Head of caudate nucleus (tissue), 42 donors: ENCODE data around the gene NKX2-1.

ENCODE experiments used
- DNase-seq, 42 donors: peaks; one replicate each; pipeline versions ENCODE4 v3.0.0 to v3.0.0-alpha.2; 2020 to 2021; ENCODE audit warnings: mixed read lengths in 7 of 42
- intact Hi-C: fragments of 100-400 bp; cut with DNase I; formaldehyde crosslinking; loops from one replicate; pipeline ENCODE4 v1.15.0; 2022

Gene NKX2-1

DNA sequence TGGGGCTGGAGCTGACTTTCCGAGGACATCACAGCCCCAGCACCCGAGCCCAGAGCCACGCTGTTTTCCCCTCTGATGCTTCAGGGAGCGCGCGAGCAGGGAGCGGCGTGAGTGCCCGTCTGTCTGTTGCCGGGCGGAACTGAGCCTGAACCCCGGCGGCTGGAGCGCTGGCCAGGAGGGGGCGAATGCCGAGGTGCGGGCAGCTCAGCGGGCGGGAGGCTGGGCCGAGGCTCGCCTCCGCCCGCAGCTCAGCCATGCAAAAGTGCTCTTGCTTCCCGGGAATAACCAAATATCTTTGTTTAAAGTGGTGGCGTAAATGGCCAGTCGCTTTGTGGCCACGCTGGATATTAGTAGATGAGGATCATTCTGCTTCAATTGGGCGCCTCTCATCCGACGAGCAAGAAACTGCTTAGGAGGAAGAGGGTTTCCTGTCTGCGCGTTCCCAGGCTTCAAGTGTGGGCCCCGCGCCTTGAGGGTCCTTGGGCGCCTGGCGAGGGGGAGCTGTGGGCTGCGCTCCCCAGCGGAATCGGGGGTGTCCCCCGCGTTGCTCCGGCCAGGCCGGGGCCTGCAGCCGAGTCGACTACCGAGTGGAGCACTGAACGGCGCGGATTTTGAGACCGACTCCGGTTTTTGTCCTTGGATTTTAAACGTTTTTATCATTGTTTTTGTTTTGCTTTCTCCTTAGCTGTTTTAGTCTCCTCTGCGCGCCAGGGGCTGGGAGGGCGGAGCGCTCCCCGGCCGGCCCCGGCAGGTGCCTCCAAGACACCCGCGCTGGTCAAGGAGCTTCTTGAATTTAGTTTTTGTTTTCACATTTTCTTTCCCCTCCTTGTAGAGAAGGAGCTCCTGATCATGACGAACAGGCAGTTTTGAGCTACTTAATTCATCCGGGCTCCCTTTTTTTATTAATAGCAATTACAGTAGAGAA, 831 bp upstream of the NKX2-1 start:
- intact Hi-C loops: loop anchor here (10.0 kb wide), 1 partner anchor 144 kb away; the partner anchor contains the start of gene PAX9
- DNase-seq: peak in 3 of 42 donors; percentile 29 to 51 (median 48)

DNA sequence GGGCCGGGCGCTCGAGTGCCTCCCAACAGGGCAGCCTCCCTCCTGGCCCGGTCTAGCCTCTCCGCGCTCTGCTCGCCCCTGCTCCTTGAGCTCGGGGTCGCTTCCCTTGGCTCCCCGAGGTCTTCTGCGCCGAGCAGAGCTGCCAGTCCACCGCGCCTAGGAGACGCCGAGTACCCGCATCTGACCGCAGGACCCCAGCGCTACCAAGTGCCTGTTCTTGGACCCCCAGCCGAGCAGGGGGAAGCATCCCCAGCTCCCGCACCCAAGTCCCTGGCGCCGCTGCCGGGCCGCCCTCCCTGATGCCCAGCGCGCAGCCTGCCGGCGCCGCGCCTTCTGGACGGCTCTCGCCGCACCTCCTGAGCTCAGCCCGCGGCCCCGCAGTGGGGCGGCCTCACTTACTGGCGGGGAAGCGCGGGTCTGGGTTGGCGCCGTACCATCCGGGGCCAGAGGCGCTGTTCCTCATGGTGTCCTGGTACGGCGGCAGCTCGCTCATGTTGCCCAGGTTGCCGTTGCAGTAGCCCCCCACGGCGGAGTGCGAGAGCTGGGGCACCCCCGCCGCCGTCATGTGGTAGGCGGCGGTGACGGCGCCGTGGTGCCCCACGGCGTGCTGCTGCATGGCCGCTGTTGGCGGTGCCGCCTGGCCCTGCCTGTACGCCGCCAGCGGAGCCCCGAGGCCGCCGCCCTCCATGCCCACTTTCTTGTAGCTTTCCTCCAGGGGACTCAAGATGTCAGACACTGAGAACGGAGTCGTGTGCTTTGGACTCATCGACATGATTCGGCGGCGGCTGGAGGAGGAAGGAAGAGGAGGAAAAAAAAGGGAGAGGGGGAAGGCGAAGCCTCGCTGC, 1.2 kb downstream of the NKX2-1 start:
- intact Hi-C loops: no loop called here
- DNase-seq: no peak

DNA sequence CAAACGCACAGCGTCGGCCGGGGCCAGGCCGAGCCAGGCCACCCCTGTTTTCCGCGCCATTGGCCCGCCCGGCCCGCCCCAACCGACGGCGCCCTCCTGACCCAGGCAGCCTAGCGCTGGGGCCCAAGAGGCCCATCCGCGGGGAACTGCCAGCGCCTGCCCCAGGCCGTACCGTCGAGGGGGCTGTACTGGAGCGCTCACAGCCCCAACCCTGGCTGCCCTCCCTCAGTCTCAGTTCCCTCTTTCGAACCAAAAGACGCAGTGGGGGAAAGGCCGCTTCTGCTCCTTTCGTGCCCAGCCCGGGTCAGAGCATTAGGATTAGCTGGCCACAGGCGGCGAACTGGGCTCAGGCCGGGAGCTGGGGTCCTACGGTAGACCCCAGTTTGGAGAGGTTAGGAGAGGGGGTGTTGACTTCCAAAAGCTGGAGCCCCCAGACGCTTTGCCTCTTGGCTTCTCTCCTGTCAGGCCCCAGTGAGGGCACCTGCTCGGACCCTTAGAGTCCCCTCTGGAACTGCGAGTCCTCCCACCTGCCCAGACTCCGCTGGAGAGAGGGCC, 1.9 kb downstream of the NKX2-1 start:
- no peak for DNase-seq
- intact Hi-C loops: no loop called here

DNA sequence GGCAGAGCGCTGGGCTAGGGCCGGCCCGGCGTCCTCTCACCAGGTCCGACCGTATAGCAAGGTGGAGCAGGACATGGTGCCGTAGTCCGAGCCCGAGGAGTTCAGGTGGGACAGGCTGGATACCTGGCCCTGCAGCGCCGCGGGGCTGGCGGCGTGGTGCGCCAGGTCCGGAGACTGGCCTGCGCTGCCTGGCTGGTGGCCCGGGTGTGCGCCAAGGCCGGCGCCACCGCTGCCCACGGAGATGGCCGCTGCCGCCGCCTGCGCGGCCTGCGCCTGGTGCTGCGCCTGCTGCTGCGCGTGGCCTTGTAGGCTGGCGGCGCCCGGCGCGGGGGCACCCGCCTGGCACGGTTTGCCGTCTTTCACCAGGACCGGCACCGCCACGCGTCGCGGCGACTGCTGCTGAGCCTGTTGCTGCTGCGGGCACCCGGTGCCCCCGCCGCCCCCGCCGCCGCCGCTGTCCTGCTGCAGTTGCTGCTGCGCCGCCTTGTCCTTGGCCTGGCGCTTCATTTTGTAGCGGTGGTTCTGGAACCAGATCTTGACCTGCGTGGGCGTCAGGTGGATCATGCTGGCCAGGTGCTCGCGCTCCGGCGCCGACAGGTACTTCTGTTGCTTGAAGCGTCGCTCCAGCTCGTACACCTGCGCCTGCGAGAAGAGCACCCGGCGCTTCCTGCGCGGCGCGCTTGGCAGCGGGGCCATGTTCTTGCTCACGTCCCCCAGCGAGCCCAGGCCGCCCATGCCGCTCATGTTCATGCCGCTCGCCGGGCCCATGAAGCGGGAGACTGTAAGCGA, 2.6 kb downstream of the NKX2-1 start:
- DNase-seq: no peak
- intact Hi-C loops: no loop called here

DNA sequence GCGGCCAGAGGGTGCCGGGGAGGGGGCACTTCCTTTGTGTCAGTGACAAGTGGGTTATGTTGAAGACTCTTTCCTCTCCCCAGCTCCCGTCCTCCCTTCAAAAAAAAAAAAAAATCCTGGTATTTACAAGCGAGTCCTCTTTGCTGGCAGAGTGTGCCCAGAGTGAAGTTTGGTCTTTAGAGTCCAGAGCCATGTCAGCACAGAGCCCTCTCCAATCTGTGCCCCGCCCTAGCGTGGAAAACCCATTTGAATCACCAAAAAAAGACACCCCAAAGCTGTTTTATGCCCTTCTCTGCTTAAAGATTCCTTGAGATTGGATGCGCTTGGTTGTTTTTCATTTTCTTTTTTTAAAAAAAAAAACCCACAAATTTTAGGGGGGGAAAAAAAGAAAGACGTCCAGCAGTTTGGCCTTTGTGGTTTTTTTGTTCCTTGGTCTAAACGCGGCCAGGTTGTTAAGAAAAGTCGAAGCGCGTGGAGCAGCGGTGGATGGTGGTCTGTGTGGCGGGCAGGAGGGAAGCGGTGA, 3.3 kb downstream of the NKX2-1 start:
- no peak for DNase-seq

DNA sequence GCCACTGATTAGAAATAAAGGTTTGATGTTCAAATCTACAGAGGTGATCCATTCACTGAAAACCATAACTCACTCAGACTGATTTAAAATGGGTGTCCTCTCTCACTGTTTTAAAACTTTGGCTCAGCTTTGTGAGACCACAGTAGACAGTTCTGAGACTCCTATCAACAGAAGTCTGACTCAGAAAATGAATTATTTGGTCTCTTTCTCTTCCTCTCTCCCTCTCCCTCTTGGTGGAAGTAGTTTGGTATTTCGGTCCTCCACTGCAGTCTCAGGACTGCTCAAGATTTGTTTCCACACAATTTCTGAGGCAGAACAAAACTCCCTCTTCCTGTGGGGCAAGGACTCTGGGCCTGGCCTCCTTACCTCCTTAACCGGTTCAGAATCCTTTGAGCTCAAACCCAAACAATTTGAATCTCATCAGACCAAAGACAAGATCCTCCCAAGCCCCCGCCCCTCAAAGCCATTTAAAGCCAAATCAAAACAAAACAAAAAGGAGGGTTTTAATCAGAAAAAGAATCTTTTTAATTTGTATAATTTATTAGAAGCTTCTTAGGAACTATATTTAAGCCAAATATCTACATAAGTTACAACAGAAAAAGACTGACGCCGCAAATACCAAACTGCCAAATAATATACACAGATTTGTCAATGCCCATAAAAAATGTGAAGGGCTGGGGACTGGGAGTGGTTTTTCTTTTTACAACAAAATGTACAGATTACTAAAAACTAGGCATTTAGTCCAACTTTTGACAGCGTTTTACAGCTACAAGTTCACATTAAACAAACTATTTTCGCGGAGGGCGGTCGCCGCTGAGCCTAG, 3.9 kb downstream of the NKX2-1 start:
- intact Hi-C loops: no loop called here
- no peak for DNase-seq

More for the DNA sequence above, 3.3 kb downstream of the NKX2-1 start:
- intact Hi-C loops: no loop called here

DNA sequence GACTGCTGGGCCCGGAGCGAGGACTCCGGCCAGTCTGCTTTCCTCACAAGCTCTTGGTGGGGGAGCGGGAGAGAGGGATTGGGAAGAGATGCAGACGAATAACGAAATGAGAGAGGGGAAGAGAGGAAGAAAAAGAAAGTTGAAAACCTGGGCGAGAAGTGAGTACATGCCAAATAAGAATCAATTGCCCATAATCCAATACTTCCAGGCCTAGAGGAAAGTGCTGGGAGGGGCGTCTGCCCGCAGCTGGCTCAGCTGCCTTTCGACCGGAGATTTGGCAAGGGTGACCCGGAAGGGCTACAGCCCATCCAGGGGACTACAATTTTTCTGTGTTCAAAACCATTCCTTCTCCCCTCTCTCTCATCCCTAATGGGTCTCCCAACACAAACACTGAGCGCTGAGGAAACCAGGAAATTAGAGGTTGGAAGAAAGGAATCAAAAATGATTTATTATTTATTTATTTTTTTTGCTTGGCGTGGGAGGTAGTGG, 4.9 kb downstream of the NKX2-1 start:
- intact Hi-C loops: no loop called here
- no peak for DNase-seq

DNA sequence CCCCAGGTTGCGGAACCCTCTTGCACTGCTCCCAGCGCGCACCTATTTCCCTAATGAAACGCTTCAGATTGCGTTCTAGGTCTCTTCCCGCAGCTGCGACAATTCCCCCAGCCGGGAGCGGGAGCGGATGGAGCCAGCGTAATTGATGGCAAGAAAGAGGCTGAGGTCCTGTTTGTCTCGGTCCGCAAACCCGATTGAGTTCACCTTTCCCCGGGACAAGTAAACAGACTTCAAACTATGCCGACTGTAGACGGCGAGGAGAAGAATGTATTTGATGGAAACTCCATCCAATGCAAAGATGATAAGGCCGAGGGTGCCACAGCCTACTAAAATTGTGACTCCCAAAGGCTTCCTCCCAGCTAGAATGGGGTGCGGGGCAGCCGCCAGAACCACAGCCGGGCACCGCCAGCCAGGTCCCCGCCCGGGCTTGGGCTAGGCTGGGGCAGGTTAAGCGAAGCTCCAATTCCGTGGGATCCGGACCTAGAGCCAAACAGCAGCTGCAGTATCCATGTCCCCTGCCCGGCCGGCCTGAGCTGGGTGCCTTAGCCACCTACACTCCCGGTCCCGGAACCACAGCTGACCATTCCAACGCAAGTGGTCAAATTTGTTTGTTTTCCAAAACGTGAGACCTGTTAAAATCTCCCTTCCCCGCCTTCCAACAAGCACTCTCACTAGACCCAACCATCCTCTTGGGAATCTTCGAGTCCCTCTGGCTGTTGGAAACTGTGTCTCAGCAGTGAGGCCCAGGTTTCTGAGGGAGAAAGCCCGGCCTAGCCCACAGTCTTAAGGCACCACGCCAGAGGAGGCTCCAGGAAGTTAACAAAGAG, 5.5 kb downstream of the NKX2-1 start:
- DNase-seq: no peak
- intact Hi-C loops: no loop called here

DNA sequence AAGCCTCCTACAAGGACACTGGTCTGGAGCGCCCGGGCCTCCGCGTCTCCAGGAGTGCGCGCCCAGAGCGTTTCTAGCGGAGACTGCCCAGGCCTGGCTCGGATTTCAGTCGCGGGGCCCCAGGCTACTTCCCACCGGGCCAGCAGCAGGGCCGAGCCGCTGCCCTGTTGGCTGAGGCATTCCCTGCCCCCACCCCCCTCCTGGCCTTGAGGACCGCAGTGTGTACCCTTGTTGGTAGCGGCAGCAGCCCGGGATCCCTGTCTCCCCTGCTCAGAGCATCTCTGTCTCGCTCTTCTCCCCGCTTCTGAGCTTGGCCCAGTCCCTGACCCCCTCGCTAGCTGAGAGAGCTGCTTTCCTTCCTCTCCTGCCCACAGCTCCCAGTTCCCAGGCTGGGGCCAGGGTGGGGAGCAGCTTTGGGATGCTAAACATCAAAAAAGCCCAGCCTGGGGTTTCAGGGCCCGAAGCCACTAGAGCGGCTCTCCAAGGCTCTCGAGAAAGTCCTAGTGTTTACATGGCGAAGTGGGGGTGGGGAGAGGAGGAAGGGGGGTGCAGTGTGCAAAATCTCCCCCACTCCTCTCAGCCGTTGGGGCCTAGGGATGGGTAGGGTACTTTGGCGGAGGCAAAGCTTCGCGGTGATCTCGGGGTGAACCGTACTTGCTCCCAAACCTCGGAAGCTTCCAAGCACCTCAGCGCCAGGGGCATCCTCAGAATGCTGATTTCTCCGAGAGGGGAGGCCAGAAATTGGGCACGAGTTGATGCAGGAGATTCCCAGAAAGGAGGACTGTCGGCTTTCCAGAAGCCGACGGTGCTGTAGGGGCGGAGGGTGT, 6.4 kb downstream of the NKX2-1 start:
- DNase-seq: peak in 1 of 42 donors; percentile 37
- intact Hi-C loops: no loop called here

DNA sequence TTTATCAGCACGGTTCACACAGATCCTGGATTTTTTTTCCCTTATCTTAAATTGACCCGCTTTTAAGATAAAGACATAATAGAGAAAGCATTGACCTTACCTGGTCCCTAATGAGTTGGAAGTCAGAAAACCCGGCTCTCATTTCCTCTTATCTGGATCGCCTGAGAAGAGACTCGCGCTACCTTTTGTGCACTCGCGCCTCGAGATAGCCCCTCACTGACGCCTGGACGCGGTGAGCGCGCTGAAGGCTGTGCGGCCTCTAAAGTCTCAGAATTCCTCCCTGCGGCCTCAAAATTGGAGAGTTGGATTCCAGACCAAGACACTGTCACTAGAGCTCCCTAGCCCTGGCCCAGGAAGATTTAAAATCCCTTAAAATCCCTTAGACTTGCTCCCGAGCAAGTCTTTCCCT, 7.0 kb downstream of the NKX2-1 start:
- no peak for DNase-seq
- intact Hi-C loops: no loop called here

DNA sequence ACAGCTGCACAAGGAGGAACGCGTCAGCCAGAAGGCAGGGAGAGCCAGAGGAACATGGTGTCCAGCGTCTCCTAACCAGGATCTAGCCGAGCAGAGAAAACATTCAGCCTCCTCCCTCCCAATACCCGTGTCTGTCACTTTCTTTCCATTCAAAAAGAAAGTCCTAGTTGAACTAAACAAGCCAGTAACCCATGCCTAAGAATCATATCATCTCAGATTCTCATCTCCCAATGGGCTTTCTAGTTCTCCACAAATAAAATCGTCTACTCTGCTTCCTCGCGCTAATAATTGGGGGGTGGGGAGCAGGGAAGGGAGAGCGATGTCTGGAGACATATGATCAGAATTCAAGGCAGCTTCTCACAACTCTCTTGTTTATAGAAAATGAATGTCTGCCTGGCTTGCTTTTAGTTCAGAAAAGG, 7.4 kb downstream of the NKX2-1 start:
- DNase-seq: no peak
- intact Hi-C loops: no loop called here

DNA sequence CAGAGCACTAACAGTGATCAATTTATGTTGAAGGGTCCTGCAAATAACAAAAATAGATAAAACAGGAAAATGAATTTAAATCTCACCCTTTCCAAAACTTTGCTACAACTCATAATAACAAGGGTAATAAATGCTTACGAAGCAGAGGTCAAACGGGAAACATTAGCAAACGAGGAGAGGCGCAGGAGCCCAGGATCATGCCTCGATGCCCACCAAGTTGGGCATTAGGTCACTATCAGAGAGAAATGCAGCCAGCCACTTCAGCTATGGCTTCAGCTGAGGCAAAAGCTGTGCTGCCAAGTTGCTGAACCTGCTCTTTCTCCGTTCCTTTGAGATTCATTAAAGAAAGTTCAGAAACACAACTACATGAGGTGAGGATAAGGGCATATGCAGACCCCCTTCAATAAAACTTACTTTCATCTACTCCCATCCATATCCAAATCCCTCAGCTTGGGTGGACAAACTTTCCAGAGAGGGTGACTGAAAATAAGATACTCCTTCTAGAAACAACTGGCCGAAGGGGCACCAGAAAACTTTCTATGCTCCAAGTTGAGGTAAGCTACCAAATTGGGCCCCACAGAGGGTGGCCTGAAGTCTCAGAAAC, 7.9 kb downstream of the NKX2-1 start:
- DNase-seq: no peak
- intact Hi-C loops: no loop called here

DNA sequence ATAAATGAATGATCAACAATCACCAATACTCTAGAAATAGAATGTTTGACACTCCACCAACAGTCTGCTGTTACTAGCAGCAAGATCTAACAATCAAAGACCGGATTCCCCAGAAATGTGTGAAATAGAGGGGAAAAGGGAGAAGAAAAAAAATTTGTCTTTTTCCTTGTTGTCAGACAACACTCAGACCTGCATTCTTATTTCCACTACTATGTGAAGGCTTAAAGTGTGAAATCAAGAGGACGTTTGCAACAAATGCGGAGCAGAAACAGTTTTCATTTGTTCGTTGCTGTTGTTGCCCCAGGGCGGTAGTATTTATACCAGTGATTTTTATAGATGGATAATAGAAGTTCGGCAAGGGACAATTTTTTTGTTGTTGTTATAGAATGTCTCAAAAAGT, 9.2 kb downstream of the NKX2-1 start:
- intact Hi-C loops: no loop called here
- DNase-seq: no peak

DNA sequence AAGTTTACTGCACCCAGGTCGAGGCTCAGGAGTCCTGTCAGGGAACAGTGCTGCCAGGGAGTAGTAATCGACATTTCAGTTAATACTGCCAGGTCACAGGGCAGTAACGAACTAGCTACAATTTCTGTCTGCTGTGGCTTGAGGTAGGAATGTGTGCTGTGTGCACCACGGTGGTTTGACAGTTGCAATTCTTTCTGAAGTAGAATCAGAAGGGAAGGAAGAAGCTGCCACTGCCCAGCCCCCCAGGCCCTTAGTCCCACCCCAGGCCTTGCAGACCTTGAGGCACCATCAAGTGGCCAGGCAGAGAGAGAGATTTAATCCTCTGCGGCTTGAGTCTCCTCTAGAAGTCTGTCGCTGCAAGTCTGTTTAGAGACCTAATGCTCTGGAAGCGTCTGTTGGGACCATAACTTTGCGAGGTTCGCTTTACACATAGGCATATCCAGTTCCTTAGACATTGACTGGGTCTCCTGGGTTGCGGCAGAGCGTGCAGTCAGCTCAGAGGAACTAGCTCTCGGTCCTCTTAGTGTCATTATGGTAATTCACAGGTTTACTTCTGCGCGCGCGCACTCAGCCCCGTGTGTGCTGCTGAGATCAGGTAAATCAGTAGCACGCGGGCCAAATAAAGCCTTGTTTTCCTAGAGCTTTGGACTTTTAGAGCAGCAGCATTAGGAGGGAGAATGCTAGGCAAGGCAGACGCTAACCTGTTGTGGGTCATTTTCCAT, 9.8 kb downstream of the NKX2-1 start:
- no peak for DNase-seq

More for the DNA sequence above, 9.8 kb downstream of the NKX2-1 start:
- intact Hi-C loops: no loop called here
